MG63 (cell line): ENCODE data around the gene SSNA1. TPM values are rescaled to one million over a fixed set of nuclear protein-coding genes. Genes with fewer than 3 reads are reported as not detected.

Experiments
- DNase-seq: peaks from one replicate; pipeline ENCODE4 v3.0.0-alpha.2; 2020
- H3K27me3 ChIP-seq: fragments of 250-450 bp; sonication (Bioruptor Pico); 2 replicates; pipeline ENCODE4 v1.5.1; 2020; ENCODE audit warnings: mild to moderate bottlenecking, moderate library complexity
- H3K36me3 ChIP-seq: fragments of 250-450 bp; sonication (Bioruptor Pico); 2 replicates; pipeline ENCODE4 v1.5.1; 2020; ENCODE audit warnings: mild to moderate bottlenecking, moderate library complexity
- H3K4me3 ChIP-seq: fragments of 250-450 bp; sonication (Bioruptor Pico); 2 replicates; pipeline ENCODE4 v1.5.1; 2020; ENCODE audit warnings: mild to moderate bottlenecking, moderate library complexity
- H3K9me3 ChIP-seq: fragments of 250-450 bp; sonication (Bioruptor Pico); 2 replicates; pipeline ENCODE4 v1.5.1; 2020; ENCODE audit warnings: mild to moderate bottlenecking, moderate library complexity
- total RNA-seq: library from RNA; depleted of rRNA; stranded (reverse); fragments of >200 nt; shearing (Covaris generic); gene quantifications from 2 replicates; pipeline ENCODE4 v1.2.3, GENCODE V29; 2014; ENCODE audit warnings: low replicate concordance

SSNA1 gene
- total RNA-seq, 1 experiment from 2014 or later = 267 TPM

DNA sequence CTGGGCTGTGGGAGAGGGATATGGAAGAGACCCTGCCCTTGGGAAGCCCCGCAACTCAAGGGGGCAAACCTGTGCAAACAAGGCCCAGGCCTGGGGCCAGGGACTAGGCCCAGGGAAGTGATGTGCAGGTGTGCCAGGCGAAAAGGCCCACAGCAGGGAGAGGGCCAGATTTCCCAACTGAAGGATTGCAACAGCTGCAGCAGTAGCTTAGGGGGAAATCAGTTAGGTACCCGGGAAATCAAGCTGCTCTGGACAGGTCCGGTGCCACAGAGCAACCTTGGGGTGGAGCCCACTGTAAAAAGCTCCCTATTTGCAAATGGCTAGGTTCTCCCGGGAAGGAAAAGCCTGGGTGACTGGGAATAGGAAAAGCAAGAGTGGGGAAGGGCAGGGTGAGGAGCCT lies 39.1 kb upstream of the SSNA1 start:
- no peak overlapping the region for H3K4me3 ChIP-seq
- H3K9me3 ChIP-seq = no peaks in the 10 kb centered on the region
- H3K27me3 ChIP-seq = no peaks in the 10 kb centered on the region
- no peaks in the 10 kb centered on the region for H3K36me3 ChIP-seq
- no peak for DNase-seq

DNA sequence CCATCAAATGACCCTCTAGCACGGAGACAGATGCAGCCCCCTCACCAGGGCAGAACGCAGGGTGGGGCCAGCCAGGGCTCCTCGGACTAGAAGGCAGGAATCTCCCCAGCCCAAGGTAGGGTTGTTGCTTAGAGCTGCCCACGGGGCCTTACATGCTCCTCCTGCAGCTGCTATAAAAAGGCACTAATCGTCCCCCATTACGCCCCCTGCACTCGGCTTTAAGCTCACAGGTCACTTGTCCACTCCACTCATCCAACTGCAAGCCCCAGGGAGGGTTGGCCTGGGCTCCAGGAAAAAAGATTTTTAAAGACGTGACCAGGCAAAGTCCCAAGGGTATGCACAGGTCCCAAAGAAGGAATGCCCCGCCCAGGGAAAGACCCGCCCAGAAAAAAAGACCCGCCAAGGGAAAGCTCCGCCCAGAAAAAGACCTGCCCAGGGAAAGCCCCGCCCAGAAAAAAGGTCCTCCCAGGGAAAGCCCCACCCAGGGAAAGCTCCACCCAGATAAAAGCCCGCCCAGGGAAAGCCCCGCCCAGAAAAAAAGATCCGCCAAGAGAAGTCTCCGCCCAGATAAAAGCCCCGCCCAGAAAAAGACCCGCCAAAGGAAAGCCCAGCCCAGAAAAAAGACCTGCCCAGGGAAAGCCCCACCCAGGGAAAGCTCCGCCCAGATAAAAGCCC lies 38.4 kb upstream of the SSNA1 start:
- Histone ChIP-seq H3K9me3 (no peaks in the 10 kb centered on the region), H3K4me3 (no peak overlapping the region), H3K36me3 (no peaks in the 10 kb centered on the region), H3K27me3 (no peaks in the 10 kb centered on the region)
- no peak for DNase-seq

DNA sequence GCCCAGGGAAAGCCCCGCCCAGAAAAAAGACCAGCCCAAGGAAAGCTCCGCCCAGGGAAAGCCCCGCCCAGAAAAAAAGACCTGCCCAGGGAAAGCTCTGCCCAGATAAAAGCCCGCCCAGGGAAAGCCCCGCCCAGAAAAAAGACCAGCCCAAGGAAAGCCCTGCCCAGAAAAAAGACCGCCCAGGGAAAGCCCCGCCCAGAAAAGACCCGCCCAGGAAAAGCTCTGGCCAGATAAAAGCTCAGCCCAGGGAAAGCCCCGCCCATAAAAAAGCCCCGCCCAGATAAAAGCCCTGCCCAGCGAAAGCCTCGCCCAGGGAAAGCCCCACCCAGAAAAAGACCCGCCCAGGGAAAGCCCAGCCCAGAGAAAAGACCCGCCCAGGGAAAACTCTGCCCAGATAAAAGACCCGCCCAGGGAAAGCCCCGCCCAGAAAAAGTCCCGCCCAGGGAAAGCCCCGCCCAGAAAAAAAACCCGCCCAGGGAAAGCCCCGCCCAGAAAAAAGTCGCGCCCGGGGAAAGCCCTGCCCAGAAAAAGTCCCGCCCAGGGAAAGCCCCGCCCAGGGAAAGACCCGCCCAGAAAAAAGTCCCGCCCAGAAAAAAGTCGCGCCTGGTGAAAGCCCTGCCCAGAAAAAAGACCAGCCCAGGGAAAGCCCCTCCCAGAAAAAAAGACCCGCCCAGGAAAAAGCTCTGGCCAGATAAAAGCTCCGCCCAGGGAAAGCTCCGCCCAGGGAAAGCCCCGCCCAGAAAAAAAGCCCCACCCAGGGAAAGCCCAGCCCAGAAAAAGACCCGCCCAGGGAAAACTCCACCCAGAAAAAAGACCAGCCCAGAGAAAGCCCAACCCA lies 37.6 kb upstream of the SSNA1 start:
- H3K36me3 ChIP-seq = no peaks in the 10 kb centered on the region
- H3K27me3 ChIP-seq = no peaks in the 10 kb centered on the region
- H3K9me3 ChIP-seq = no peaks in the 10 kb centered on the region
- no peak overlapping the region for H3K4me3 ChIP-seq
- DNase-seq = peak; percentile 79

DNA sequence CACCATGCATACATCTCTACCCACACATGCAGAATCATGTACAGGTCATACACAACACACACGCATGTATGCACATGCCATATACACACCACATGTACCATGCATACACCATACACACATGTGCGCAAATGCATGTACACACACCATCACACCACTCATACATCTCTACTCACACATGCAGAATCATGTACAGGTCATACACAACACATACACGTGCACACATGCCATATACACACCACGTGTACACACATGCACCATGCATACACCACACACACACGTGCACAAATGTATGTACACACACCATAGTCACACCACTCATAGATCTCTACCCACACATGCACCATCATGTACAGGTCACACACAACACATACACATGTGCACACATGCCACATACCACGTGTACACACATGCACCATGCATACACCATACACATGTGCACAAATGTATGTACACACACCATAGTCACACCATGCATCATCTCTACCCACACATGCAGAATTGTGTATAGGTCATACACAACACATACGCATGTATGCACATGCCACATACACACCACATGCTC lies 35.6 kb upstream of the SSNA1 start:
- H3K27me3 ChIP-seq = peaks cover 9% of the 10 kb centered on the region
- H3K4me3 ChIP-seq = no peak overlapping the region
- no peaks in the 10 kb centered on the region for H3K9me3 ChIP-seq
- DNase-seq = no peak
- H3K36me3 ChIP-seq = no peaks in the 10 kb centered on the region

DNA sequence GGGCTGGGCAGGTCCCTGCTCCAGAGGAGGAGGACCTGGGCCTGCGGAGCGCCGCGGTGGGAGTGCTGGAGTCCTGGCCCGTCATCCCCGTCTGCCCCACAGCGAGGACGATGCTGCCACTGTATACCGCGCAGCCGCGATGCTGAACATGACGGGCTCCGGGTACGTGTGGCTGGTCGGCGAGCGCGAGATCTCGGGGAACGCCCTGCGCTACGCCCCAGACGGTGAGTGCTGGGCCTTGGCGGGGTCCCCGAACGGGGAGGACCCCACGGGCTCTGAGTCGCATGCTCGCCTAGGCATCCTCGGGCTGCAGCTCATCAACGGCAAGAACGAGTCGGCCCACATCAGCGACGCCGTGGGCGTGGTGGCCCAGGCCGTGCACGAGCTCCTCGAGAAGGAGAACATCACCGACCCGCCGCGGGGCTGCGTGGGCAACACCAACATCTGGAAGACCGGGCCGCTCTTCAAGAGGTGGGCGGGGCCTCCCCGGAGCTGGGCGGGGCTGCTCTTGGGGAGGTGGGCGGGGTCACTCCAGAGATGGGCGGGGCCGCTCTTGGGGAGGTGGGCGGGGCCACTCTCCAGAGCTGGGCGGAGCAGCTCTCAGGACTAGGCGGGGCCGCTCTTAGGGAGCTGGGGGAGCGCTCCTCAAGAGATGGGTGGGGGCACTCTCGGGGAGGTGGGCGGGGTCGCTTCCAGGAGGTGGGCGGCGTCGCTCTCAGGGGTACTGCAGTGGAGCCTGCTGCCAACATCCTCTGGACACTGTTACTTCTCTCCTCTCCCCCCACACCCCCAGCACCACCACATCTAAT lies 31.7 kb upstream of the SSNA1 start:
- peak; percentile 35 for DNase-seq
- Histone ChIP-seq H3K4me3 (no peak overlapping the region), H3K27me3 (peaks cover 33% of the 10 kb centered on the region), H3K36me3 (no peaks in the 10 kb centered on the region), H3K9me3 (no peaks in the 10 kb centered on the region)

DNA sequence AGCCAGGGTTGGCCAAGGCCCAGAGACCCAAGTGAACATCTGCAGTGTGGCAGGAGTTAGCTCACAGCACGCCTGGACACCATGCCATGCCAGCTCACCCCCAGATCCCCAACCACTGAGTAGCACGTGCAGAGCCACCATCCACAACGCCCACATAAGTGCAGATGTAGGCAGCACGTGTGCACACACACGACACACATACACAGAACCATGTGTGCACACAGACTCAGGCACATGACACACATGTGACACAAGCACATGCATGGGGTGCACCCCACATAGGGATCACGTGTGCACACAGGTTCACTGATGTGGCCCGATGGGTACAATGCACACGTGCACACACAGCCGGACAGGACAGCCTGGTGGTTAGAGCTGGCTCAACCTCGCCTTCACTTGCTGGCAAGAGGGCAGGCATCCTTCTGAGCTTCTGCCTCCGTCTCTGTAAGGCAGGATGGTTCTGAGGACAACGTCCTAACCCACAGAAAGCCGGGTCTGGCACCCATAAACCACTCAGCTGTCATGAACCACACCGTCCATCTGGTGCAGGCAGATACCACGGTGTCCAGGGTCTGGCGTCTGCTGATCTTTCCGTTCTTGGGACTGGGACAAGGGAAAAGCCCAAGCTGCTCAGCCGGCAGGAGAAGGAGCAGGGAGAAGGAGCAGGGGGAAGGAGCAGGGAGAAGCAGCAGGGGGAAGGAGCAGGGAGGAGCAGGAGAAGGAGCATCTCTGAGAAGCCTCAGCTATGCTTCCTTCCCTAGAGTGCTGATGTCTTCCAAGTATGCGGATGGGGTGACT lies 30.7 kb upstream of the SSNA1 start:
- H3K4me3 ChIP-seq = no peak overlapping the region
- peaks cover 42% of the 10 kb centered on the region for H3K27me3 ChIP-seq
- peak; percentile 28 for DNase-seq
- H3K36me3 ChIP-seq = no peaks in the 10 kb centered on the region
- no peaks in the 10 kb centered on the region for H3K9me3 ChIP-seq

DNA sequence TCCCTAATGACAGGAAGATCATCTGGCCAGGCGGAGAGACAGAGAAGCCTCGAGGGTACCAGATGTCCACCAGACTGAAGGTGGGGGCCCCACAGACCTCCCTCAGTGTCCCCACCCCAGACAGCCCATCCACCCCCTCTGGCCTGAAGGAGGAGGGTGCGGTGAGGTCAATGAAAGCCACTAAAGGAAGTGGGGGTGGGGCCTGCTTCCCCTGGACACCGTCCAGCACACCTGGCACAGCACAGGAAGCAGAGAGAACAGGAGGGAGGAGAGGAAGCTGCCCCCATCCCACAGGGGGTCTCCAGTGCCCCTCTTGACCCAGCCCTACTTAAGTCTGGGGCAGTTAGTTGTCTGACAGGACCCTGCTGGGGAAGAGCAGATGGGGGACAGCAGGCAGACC lies 29.9 kb upstream of the SSNA1 start:
- H3K4me3 ChIP-seq = no peak overlapping the region
- no peak for DNase-seq
- H3K36me3 ChIP-seq = no peaks in the 10 kb centered on the region
- peaks cover 50% of the 10 kb centered on the region for H3K27me3 ChIP-seq
- no peaks in the 10 kb centered on the region for H3K9me3 ChIP-seq

DNA sequence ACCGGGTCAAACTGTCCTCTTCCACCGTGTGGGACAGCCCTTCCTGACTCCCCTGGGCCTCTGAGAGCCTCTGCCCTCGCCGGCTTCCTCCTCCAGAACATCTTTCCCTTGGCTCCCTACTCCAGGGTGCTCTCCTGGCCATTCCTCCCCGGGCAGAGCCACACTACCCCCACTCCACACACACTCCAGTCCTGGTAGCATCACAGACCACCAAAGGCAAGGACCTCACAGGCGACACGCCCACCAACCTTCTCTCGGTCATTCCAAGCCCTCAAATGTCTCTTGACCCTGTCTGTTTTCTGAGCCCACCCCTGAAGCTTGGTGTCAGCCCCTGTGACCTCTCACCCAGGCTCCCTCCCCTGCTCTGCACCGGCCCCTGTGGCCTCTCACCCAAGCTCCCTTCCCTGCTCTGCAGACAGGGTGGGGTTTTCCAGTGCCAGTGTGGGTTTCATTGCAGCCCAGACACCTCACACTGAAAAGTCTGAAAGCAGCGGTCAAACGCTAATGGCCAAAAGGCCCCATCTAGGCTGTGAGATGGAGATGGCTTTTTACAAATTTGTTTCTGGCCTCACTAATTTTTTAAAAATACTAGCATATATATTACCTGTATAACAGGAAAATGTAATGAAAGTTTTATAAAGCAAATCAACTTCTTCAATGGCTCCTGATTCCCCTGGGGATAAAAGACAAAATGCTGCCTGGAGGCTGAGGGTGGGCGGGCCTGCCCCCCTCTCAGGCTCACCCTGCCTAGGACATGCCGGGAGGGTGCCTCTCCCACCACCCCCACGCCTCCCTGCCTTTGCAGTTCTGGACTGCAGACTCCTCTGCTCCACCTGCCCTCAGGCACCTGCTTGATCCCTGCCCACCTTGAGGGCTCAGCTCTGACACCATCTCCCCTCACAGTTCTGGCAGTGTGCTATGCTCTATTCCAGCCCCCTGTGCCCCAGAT lies 29.1 kb upstream of the SSNA1 start:
- no peak overlapping the region for H3K4me3 ChIP-seq
- peaks cover 55% of the 10 kb centered on the region for H3K27me3 ChIP-seq
- DNase-seq = no peak

DNA sequence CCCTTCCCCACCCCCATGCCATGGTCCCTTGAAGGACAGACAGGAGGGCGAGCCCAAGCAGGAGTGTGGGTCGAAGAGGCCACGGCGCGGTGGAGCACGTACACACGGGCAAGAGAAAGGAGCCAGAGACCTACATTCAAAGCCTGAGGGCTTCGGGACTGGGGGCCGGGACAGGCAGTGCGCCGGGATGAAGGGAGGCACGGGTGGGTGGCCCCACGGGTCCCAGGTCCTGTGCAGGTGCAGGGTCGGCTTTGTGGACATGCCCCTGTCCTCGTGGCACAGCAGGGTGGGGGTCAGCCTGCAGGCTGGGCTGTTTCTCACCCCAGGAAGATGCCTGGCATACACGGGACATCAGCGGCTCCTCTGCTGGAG lies 28.4 kb upstream of the SSNA1 start:
- Histone ChIP-seq H3K27me3 (peaks cover 55% of the 10 kb centered on the region), H3K4me3 (no peak overlapping the region), H3K9me3 (no peaks in the 10 kb centered on the region), H3K36me3 (no peaks in the 10 kb centered on the region)
- DNase-seq = no peak

More for the DNA sequence above, 29.1 kb upstream of the SSNA1 start:
- Histone ChIP-seq H3K36me3 (no peaks in the 10 kb centered on the region), H3K9me3 (no peaks in the 10 kb centered on the region)

DNA sequence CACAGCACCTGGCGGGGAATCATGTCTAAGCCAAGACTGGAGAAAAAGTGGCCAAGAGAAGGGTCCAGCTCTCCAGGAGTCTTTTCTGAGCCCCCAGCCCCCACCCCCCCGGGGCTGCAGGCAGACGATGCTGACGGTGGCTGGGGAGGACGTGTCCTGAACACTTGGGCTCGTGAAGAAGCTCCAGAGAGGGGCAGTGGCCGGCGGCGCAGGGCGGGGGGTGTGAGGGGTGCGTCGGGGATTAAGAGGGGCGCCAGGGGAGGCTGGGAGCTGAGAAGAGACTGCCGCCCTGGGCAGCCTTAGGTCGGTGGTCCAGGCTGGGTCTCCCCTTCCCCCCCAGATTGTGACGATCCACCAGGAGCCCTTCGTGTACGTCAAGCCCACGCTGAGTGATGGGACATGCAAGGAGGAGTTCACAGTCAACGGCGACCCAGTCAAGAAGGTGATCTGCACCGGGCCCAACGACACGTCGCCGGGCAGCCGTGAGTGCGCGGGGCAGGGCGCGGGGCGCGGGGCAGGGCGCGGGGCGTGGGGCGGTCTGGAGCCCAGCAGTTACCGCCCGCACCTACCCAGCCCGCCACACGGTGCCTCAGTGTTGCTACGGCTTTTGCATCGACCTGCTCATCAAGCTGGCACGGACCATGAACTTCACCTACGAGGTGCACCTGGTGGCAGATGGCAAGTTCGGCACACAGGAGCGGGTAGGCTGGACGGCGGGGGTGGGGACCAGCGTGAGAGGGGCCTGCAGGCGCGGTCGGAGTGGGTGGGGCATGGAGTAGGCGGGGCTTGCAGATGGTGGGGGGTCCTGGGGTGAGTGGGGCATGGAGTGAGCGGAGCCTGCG lies 27.5 kb upstream of the SSNA1 start:
- H3K36me3 ChIP-seq = no peaks in the 10 kb centered on the region
- peaks cover 55% of the 10 kb centered on the region for H3K27me3 ChIP-seq
- DNase-seq = no peak
- no peaks in the 10 kb centered on the region for H3K9me3 ChIP-seq
- H3K4me3 ChIP-seq = no peak overlapping the region

DNA sequence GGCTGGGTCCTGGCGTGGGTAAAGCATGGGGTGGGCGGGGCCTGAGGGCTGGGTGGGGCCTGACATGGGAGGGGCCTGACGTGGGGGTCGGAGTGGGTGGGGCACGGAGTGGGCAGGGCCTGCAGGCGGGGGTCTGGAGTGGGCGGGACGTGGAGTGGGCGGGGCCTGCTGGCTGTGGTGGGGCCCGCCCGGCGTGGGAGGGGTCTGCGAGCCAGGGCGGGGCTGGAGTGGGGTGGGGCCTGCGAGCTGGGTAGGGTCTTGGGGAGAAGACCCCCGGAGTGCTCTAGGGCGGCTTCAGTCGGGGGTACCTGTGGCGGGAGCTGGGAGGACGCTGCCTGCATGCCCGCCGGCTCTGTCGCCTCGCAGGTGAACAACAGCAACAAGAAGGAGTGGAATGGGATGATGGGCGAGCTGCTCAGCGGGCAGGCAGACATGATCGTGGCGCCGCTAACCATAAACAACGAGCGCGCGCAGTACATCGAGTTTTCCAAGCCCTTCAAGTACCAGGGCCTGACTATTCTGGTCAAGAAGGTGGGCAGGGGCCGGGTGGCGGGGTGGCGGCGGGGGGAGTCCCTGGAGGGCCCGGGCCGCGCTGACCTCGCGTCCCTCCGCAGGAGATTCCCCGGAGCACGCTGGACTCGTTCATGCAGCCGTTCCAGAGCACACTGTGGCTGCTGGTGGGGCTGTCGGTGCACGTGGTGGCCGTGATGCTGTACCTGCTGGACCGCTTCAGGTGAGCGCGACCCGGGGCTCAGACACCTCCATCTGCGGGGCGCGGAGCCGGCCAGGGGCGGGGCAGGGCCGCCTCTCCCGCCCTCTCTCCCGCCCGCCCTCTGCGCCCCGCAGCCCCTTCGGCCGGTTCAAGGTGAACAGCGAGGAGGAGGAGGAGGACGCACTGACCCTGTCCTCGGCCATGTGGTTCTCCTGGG lies 26.7 kb upstream of the SSNA1 start:
- Histone ChIP-seq H3K36me3 (no peaks in the 10 kb centered on the region), H3K9me3 (no peaks in the 10 kb centered on the region), H3K4me3 (no peak overlapping the region), H3K27me3 (peaks cover 62% of the 10 kb centered on the region)
- no peak for DNase-seq

DNA sequence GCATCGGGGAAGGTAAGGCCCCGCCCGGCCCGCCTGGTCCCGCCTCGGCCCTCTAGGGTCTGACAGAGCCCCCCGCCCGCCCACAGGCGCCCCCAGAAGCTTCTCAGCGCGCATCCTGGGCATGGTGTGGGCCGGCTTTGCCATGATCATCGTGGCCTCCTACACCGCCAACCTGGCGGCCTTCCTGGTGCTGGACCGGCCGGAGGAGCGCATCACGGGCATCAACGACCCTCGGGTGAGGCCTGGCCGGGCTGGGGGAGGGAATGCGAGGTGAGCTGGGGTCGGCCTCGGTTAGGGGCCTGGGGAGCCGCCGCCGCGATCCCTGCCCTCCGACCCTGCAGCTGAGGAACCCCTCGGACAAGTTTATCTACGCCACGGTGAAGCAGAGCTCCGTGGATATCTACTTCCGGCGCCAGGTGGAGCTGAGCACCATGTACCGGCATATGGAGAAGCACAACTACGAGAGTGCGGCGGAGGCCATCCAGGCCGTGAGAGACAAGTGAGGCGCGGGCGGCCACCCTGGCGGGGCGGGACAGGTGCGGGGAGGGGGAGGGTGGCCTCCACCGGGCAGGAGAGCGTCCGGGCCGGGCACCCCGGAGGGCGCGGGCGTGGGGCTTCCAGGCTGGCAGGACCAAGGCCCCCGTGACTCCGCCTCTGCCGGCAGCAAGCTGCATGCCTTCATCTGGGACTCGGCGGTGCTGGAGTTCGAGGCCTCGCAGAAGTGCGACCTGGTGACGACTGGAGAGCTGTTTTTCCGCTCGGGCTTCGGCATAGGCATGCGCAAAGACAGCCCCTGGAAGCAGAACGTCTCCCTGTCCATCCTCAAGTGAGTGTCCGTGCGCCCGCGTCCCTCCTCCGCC lies 25.7 kb upstream of the SSNA1 start:
- Histone ChIP-seq H3K36me3 (no peaks in the 10 kb centered on the region), H3K4me3 (no peak overlapping the region)

DNA sequence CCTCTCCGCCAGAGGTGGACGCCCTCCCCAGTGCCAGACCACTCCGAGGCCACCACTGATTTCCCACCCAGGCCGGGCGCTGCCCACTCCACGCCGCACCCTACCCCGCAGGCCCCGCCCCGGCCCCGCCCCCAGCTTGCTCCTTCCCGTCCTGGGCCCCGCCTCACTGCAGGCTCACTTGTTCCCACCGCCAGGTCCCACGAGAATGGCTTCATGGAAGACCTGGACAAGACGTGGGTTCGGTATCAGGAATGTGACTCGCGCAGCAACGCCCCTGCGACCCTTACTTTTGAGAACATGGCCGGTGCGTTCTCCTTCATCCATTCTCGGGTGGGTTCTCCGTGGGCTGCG lies 25.1 kb upstream of the SSNA1 start:
- no peaks in the 10 kb centered on the region for H3K36me3 ChIP-seq
- no peak overlapping the region for H3K4me3 ChIP-seq
- H3K27me3 ChIP-seq = peaks cover 63% of the 10 kb centered on the region
- DNase-seq = no peak
- no peaks in the 10 kb centered on the region for H3K9me3 ChIP-seq

More for the DNA sequence above, 25.7 kb upstream of the SSNA1 start:
- no peak for DNase-seq
- Histone ChIP-seq H3K9me3 (no peaks in the 10 kb centered on the region), H3K27me3 (peaks cover 63% of the 10 kb centered on the region)
